Smooth muscle cell (in vitro differentiated cells): ENCODE data around the gene CDH20. TPM values are rescaled to one million over a fixed set of nuclear protein-coding genes. Genes with fewer than 3 reads are reported as not detected.

ENCODE experiments used
- DNase-seq: peaks from one replicate; lab custom pipeline; 2025; ENCODE audit not compliant: unreplicated experiment; lab: John Stamatoyannopoulos, UW
- H2AFZ ChIP-seq: fragments of 200-600 bp; sonication (generic); 2 replicates; pipeline ENCODE4 v1.6.0; 2016; ENCODE audit warnings: antibody characterized with exemption, low read depth, mild to moderate bottlenecking
- H3F3A ChIP-seq: fragments of 200-600 bp; sonication (generic); 2 replicates; pipeline ENCODE4 v1.6.0; 2017; ENCODE audit warnings: antibody characterized with exemption, low read depth
- H3K27ac ChIP-seq: fragments of 200-600 bp; sonication (generic); 2 replicates; pipeline ENCODE4 v1.5.1; 2016; ENCODE audit warnings: low read depth, mild to moderate bottlenecking
- H3K27me3 ChIP-seq: fragments of 200-600 bp; sonication (generic); 2 replicates; pipeline ENCODE4 v1.6.1; 2016; ENCODE audit warnings: low read depth, mild to moderate bottlenecking
- H3K36me3 ChIP-seq: fragments of 200-600 bp; sonication (generic); 2 replicates; pipeline ENCODE4 v1.5.1; 2016; ENCODE audit warnings: low read depth
- H3K4me1 ChIP-seq: fragments of 200-600 bp; sonication (generic); 2 replicates; pipeline ENCODE4 v1.5.1; 2016; ENCODE audit warnings: low read depth
- H3K4me2 ChIP-seq: fragments of 200-600 bp; sonication (generic); 2 replicates; pipeline ENCODE4 v1.6.0; 2016; ENCODE audit warnings: mild to moderate bottlenecking
- H3K4me3 ChIP-seq: fragments of 200-600 bp; sonication (generic); 2 replicates; pipeline ENCODE4 v1.5.1; 2016; ENCODE audit warnings: mild to moderate bottlenecking
- H3K79me2 ChIP-seq: fragments of 200-600 bp; sonication (generic); 2 replicates; pipeline ENCODE4 v1.6.0; 2016; ENCODE audit warnings: low read depth, mild to moderate bottlenecking
- H3K9ac ChIP-seq: fragments of 200-600 bp; sonication (generic); 2 replicates; pipeline ENCODE4 v1.6.0; 2016; ENCODE audit warnings: low read depth
- H3K9me3 ChIP-seq: fragments of 200-600 bp; sonication (generic); replicated peaks from 2 replicates; pipeline ENCODE4 v1.5.1; 2016; ENCODE audit warnings: low read depth
- H4K20me1 ChIP-seq: fragments of 200-600 bp; sonication (generic); 2 replicates; pipeline ENCODE4 v1.6.0; 2016; ENCODE audit warnings: low read depth
- CTCF ChIP-seq: fragments of 200-600 bp; sonication (generic); IDR thresholded peaks from 2 replicates; pipeline ENCODE4 v1.5.1; 2017; ENCODE audit warnings: borderline replicate concordance, mild to moderate bottlenecking, antibody characterized with exemption; ENCODE audit not compliant: insufficient read depth, poor library complexity, severe bottlenecking
- WGBS: methylation state at CpG from one replicate; pipeline ENCODE4 v1.1.7; 2016; ENCODE audit warnings: low lambda C conversion rate; 5-methylcytosine and 5-hydroxymethylcytosine counted together
- polyA plus RNA-seq: library from polyadenylated mRNA; unstranded; fragments of >200 nt; fragmentation: Nextera tagmentation; extraction: Ambion mirVana; gene quantifications from 2 replicates; pipeline ENCODE4 v1.2.1, GENCODE V29; 2016
- total RNA-seq: library from RNA; depleted of rRNA; stranded (reverse); fragments of >200 nt; gene quantifications from 2 replicates; pipeline ENCODE4 v1.2.3, GENCODE V29; 2014

The CDH20 gene
- total and polyA plus RNA-seq, 2 experiments from 2014 or later = 0.10 TPM; not detected in 1

GRCh38 chr18:61591253-61591652 lies 258.0 kb downstream of the CDH20 start:
- no peak overlapping the region for H3K4me3 ChIP-seq
- H3K27ac ChIP-seq = no peak overlapping the region
- no peaks in the 10 kb centered on the region for H3K27me3 ChIP-seq
- H3K9ac ChIP-seq = no peak overlapping the region
- H3K79me2 ChIP-seq = no peaks in the 10 kb centered on the region
- H4K20me1 ChIP-seq = no peaks in the 10 kb centered on the region
- DNase-seq = no peak
- H3K9me3 ChIP-seq = no peaks in the 10 kb centered on the region
- H3K4me1 ChIP-seq = no peaks in the 10 kb centered on the region
- no peak overlapping the region for H3K4me2 ChIP-seq
- H3F3A ChIP-seq = peaks cover 5% of the 10 kb centered on the region
- H2AFZ ChIP-seq = no peak overlapping the region
- no peak for TF ChIP-seq CTCF
- no peaks in the 10 kb centered on the region for H3K36me3 ChIP-seq

GRCh38 chr18:61595615-61596251 lies 262.5 kb downstream of the CDH20 start:
- no peak overlapping the region for H3K27ac ChIP-seq
- 86% methylated on average over 8 of the region's 8 CpGs for WGBS
- no peaks in the 10 kb centered on the region for H3F3A ChIP-seq
- no peaks in the 10 kb centered on the region for H3K79me2 ChIP-seq
- H2AFZ ChIP-seq = no peak overlapping the region
- no peaks in the 10 kb centered on the region for H3K9me3 ChIP-seq
- no peak overlapping the region for H3K4me2 ChIP-seq
- DNase-seq = no peak
- no peak for TF ChIP-seq CTCF
- H4K20me1 ChIP-seq = no peaks in the 10 kb centered on the region
- H3K27me3 ChIP-seq = no peaks in the 10 kb centered on the region
- H3K36me3 ChIP-seq = no peaks in the 10 kb centered on the region
- H3K9ac ChIP-seq = no peak overlapping the region
- H3K4me1 ChIP-seq = no peaks in the 10 kb centered on the region
- H3K4me3 ChIP-seq = no peak overlapping the region

GRCh38 chr18:61596296-61596695 lies 263.1 kb downstream of the CDH20 start:
- Histone ChIP-seq H3F3A (no peaks in the 10 kb centered on the region), H4K20me1 (no peaks in the 10 kb centered on the region), H3K4me3 (no peak overlapping the region), H2AFZ (no peak overlapping the region), H3K9ac (no peak overlapping the region), H3K27ac (no peak overlapping the region), H3K36me3 (no peaks in the 10 kb centered on the region), H3K79me2 (no peaks in the 10 kb centered on the region), H3K9me3 (no peaks in the 10 kb centered on the region), H3K27me3 (no peaks in the 10 kb centered on the region), H3K4me1 (no peaks in the 10 kb centered on the region), H3K4me2 (no peak overlapping the region)
- TF ChIP-seq CTCF = no peak
- 93% methylated on average over 3 of the region's 3 CpGs for WGBS
- DNase-seq = no peak

GRCh38 chr18:61597316-61597715 lies 264.1 kb downstream of the CDH20 start:
- Histone ChIP-seq H2AFZ (no peak overlapping the region), H3K79me2 (no peaks in the 10 kb centered on the region), H3K4me1 (peaks cover 3% of the 10 kb centered on the region), H3K4me2 (no peak overlapping the region), H3K27ac (no peak overlapping the region), H3K27me3 (no peaks in the 10 kb centered on the region), H4K20me1 (no peaks in the 10 kb centered on the region), H3F3A (no peaks in the 10 kb centered on the region), H3K9ac (no peak overlapping the region), H3K4me3 (no peak overlapping the region), H3K36me3 (no peaks in the 10 kb centered on the region), H3K9me3 (no peaks in the 10 kb centered on the region)
- TF ChIP-seq CTCF = no peak
- DNase-seq = no peak
- 100% methylated on average over 1 of the region's 1 CpG for WGBS
